ENCODE measurements around the gene CCDC80.

- TF ChIP-seq CTCF (conservative IDR thresholded peaks at IDR 0.05; ENCODE audit: low read length) (no peak), EZH2phosphoT487 (IDR thresholded peaks at IDR 0.05; ENCODE audit: borderline replicate concordance) (no peak)
Observed at GRCh38 chr3:112638327-112639020, 2.5 kb downstream of the CCDC80 start.

Measured in Loucy (cell line).